Epithelial cell of esophagus (primary cell): ENCODE measurements around the gene SLC22A4.
A peak's percentile ranks its signal among the peaks of the same experiment; 100 is the strongest.

Source experiments
- DNase-seq: peaks from one replicate; pipeline ENCODE4 v3.0.0; 2010; ENCODE audit warnings: low read depth
- H3K4me3 ChIP-seq: 2 replicates; pipeline ENCODE4 v1.5.1; 2011; ENCODE audit warnings: mild to moderate bottlenecking, low read length, control low read depth
- CTCF ChIP-seq: IDR thresholded peaks from 2 replicates; pipeline ENCODE4 v1.5.1; 2011; ENCODE audit warnings: low read depth, mild to moderate bottlenecking, low read length, control low read depth, inconsistent platforms; ENCODE audit not compliant: insufficient read depth; ENCODE audit errors: missing control alignments

SLC22A4 gene

DNA sequence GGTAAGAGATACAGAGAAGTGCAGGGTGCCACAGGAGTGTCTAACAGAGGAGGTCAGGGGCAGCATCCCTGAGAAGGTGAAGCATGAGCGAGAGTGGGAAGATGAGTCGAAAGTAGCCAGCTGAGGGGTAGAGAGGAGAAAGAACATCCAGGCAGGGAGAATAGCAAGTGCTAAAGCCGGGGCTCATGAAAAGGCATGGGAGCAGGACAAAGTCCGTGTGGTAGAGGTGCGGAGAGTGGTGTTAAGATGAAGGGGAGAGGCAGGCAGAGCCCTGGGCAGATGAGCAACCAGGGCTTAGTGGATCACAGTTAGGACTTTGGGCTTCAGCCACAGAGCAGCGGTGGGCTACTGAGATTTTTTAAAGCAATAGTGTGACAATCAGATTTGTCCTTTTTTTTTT, 85.9 kb downstream of the SLC22A4 start:
- TF ChIP-seq CTCF: no peak
- no peak for DNase-seq
- H3K4me3 ChIP-seq: no peak overlapping the region

DNA sequence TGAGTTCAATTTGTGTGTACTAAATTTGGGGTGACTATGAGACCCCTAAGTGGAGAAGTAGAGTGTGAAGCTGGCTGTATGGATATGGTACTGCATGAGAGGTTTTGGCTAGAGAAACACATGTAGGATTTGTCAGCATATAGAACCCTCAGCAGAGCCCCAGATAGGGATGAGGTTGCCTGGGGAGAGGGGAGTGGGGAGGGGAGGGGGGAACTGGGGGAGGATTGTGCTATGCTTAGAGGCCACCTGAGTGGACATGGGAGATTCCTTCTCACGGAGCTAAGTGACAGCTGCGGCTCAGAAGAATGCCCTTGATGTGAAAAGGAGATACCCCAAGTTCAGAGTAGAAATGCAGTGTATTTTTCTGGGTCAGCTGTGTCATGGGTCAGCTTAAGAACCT, 86.5 kb downstream of the SLC22A4 start:
- DNase-seq: no peak
- no peak overlapping the region for H3K4me3 ChIP-seq
- no peak for TF ChIP-seq CTCF

- H3K4me3 ChIP-seq: no peak overlapping the region
- TF ChIP-seq CTCF: no peak
- no peak for DNase-seq
Measured at GRCh38 chr5:132381614-132382013, 87.4 kb downstream of the SLC22A4 start.

GRCh38 chr5:132383261-132383660, 89.1 kb downstream of the SLC22A4 start:
- no peak for DNase-seq
- no peak for TF ChIP-seq CTCF
- H3K4me3 ChIP-seq: no peak overlapping the region

DNA sequence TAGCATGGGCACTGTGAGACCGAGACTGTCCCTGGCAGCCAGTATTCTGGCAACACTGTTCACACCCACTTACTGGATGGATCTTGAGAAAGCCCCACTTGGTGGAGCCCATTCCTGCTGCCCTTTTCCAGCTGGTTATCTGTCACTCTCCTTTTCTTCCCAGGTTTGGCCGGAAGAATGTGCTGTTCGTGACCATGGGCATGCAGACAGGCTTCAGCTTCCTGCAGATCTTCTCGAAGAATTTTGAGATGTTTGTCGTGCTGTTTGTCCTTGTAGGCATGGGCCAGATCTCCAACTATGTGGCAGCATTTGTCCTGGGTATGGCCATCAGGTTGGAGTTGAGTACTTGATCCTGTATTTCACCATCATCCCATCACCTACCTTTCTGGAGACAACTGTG, 89.8 kb downstream of the SLC22A4 start:
- TF ChIP-seq CTCF: no peak

GRCh38 chr5:132384506-132385050, 90.4 kb downstream of the SLC22A4 start:
- no peak for TF ChIP-seq CTCF
- DNase-seq: no peak
- H3K4me3 ChIP-seq: no peak overlapping the region

More for the DNA sequence above, 89.8 kb downstream of the SLC22A4 start:
- no peak overlapping the region for H3K4me3 ChIP-seq
- DNase-seq: no peak

DNA sequence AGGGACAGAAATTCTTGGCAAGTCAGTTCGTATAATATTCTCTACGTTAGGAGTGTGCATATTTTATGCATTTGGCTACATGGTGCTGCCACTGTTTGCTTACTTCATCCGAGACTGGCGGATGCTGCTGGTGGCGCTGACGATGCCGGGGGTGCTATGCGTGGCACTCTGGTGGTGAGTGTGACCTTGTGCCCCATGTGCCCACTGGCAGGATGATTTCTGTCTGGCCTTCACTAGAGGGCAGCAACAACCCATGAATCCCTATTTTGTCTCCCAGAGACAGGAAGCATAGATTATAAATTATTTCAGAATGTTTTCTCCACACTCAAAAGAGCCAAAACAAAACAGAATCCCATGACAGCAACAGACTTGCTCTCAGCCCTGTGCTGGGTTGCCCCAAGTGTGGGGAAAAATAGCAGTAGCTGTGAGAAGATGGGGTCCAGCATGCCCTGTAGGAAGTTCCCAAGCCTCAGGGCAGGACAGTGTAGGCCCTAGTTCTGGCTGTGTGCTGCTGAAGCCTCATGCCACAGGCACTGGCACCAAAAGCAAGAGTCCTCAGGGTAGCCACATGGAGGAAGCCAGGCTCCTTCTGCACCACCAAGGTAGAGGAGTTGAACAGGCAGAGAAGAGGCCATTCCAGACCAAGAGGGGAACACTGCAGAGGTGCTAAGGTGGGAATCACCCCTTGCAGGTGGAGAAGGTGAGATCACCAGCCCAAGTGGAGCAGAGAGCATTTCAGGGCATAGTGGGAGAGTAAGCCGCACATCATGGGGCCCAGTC, 91.3 kb downstream of the SLC22A4 start:
- no peak overlapping the region for H3K4me3 ChIP-seq
- peak; percentile 71 for TF ChIP-seq CTCF
- peak; percentile 56 for DNase-seq
